PC-3 (cell line): ENCODE results near the gene SERPINB6. TPM values are rescaled to one million over a fixed set of nuclear protein-coding genes. Genes with fewer than 3 reads are reported as not detected.

Experiments used
- ATAC-seq: fragments of 200-7000 bp; cut with Tn5 transposase; 2 replicates; pipeline ENCODE4 v1.9.1; 2020; ENCODE audit warnings: mild to moderate bottlenecking, moderate library complexity
- BruUV-seq: library from RNA; stranded (reverse); fragments of 400-500 nt; replicated peaks from 2 replicates; lab custom pipeline; 2021; lab: Mats Ljungman, UMichigan
- CTCF ChIA-PET: fragments of 300-600 bp; sonication (Branson Sonifier 250); formaldehyde crosslinking; loops from one replicate; lab custom pipeline; 2022; ENCODE audit warnings: antibody characterized with exemption; lab: Charles Lee
- POLR2A ChIA-PET: fragments of 300-600 bp; sonication (Branson Sonifier 250); formaldehyde crosslinking; loops from one replicate; lab custom pipeline; 2022; ENCODE audit warnings: antibody characterized with exemption; ENCODE audit not compliant: unreplicated experiment; lab: Charles Lee
- DNase-seq: peaks from one replicate; pipeline ENCODE4 v3.0.0-alpha.2; 2015
- H2AFZ ChIP-seq: fragments of 300-600 bp; sonication (generic); 2 replicates; pipeline ENCODE4 v1.6.0; 2016; ENCODE audit warnings: antibody characterized with exemption, low read length
- H3F3A ChIP-seq: fragments of 300-600 bp; sonication (generic); one replicate; pipeline ENCODE4 v1.6.0; 2017; ENCODE audit warnings: antibody characterized with exemption, low read length, control low read depth, mild to moderate bottlenecking; ENCODE audit not compliant: unreplicated experiment
- H3K27ac ChIP-seq: fragments of 300-600 bp; sonication (generic); 2 replicates; pipeline ENCODE4 v1.5.1; 2016; ENCODE audit warnings: mild to moderate bottlenecking, low read length
- H3K27me3 ChIP-seq: fragments of 300-600 bp; sonication (generic); 2 replicates; pipeline ENCODE4 v1.6.1; 2016; ENCODE audit warnings: low read length, mixed read lengths
- H3K36me3 ChIP-seq: fragments of 300-600 bp; sonication (generic); 2 replicates; pipeline ENCODE4 v1.6.1; 2016; ENCODE audit warnings: low read depth, mixed run types, low read length, mixed read lengths
- H3K4me1 ChIP-seq: fragments of 300-600 bp; sonication (generic); 2 replicates; pipeline ENCODE4 v1.5.1; 2016; ENCODE audit warnings: low read length; ENCODE audit not compliant: insufficient read depth
- H3K4me2 ChIP-seq: fragments of 300-600 bp; sonication (generic); 2 replicates; pipeline ENCODE4 v1.6.0; 2016; ENCODE audit warnings: low read length
- H3K4me3 ChIP-seq: fragments of 300-600 bp; sonication (generic); 2 replicates; pipeline ENCODE4 v1.5.1; 2016; ENCODE audit warnings: mild to moderate bottlenecking, low read length, mixed read lengths
- H3K79me2 ChIP-seq: fragments of 300-600 bp; sonication (generic); 2 replicates; pipeline ENCODE4 v1.6.1; 2017; ENCODE audit warnings: low read length, mixed read lengths
- H3K9ac ChIP-seq: fragments of 300-600 bp; sonication (generic); 2 replicates; pipeline ENCODE4 v1.6.0; 2016; ENCODE audit warnings: mild to moderate bottlenecking, low read length
- H3K9me2 ChIP-seq: fragments of 300-600 bp; sonication (generic); replicated peaks from 2 replicates; pipeline ENCODE4 v1.6.1; 2016; ENCODE audit warnings: mixed run types, low read length, mixed read lengths
- H3K9me3 ChIP-seq: fragments of 300-600 bp; sonication (generic); 2 replicates; pipeline ENCODE4 v1.6.1; 2016; ENCODE audit warnings: low read length, mixed read lengths
- H4K20me1 ChIP-seq: fragments of 300-600 bp; sonication (generic); 2 replicates; pipeline ENCODE4 v1.6.1; 2016; ENCODE audit warnings: low read length, mixed read lengths
- EZH2 ChIP-seq: fragments of 300-600 bp; sonication (generic); IDR thresholded peaks from one replicate; pipeline ENCODE4 v1.6.1; 2017; ENCODE audit warnings: antibody characterized with exemption, mild to moderate bottlenecking, low read length; ENCODE audit not compliant: unreplicated experiment
- EZH2phosphoT487 ChIP-seq: fragments of 300-600 bp; sonication (generic); IDR thresholded peaks from 2 replicates; pipeline ENCODE4 v1.6.1; 2018; ENCODE audit warnings: mild to moderate bottlenecking, antibody characterized with exemption, low read length, borderline replicate concordance
- intact Hi-C: fragments of 100-400 bp; cut with micrococcal nuclease; formaldehyde crosslinking; loops from 2 replicates; pipeline ENCODE4 v1.9.0; 2023
- total RNA-seq: library from RNA; depleted of rRNA; stranded (reverse); fragments of >200 nt; gene quantifications from 2 replicates; pipeline ENCODE4 v1.2.3, GENCODE V29; 2014
- TF ChIP-seq, protein P1 (sequence below): fragments of 300-600 bp; sonication (generic); conservative IDR thresholded peaks from 2 replicates; pipeline ENCODE4 v1.5.1; 2017; ENCODE audit warnings: antibody characterized with exemption, low read depth, mild to moderate bottlenecking, low read length

Gene SERPINB6
- total RNA-seq, 1 experiment from 2014 or later = 119 TPM

DNA sequence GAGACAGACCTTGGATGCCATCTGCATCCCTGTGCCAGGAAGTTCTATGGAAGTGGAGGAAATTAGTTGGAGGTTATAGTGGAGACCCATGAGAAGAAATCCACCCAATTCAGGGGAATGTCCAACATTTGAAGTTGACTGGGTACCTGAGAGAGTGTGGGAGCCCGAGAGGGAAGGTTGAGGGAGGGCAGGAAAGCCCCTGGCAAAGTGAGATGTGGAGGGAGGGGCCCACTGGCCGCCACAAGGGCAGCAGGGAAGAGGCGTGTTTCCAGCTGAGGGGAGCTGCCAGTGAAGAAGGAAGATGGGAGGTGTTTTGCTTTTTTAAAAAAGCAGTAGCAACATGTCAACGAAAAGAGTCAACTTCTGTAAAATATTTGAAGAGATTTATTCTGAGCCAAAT is 52.0 kb downstream of the SERPINB6 start:
- H3K9me3 ChIP-seq = no peaks in the 10 kb centered on the region
- intact Hi-C loops = no loop called here
- H3K4me2 ChIP-seq = no peak overlapping the region
- TF ChIP-seq EZH2 (no peak), EZH2phosphoT487 (no peak)
- TF ChIP-seq, protein P1, sequence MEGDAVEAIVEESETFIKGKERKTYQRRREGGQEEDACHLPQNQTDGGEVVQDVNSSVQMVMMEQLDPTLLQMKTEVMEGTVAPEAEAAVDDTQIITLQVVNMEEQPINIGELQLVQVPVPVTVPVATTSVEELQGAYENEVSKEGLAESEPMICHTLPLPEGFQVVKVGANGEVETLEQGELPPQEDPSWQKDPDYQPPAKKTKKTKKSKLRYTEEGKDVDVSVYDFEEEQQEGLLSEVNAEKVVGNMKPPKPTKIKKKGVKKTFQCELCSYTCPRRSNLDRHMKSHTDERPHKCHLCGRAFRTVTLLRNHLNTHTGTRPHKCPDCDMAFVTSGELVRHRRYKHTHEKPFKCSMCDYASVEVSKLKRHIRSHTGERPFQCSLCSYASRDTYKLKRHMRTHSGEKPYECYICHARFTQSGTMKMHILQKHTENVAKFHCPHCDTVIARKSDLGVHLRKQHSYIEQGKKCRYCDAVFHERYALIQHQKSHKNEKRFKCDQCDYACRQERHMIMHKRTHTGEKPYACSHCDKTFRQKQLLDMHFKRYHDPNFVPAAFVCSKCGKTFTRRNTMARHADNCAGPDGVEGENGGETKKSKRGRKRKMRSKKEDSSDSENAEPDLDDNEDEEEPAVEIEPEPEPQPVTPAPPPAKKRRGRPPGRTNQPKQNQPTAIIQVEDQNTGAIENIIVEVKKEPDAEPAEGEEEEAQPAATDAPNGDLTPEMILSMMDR = no peak
- no peaks in the 10 kb centered on the region for H3K27me3 ChIP-seq
- ATAC-seq = no peak
- H3K4me3 ChIP-seq = no peak overlapping the region
- no TSS peak for BruUV-seq
- H3K9me2 ChIP-seq = no peaks in the 10 kb centered on the region
- H3K36me3 ChIP-seq = no peaks in the 10 kb centered on the region
- H2AFZ ChIP-seq = no peak overlapping the region
- no peaks in the 10 kb centered on the region for H3F3A ChIP-seq
- no peaks in the 10 kb centered on the region for H4K20me1 ChIP-seq
- POLR2A ChIA-PET = no interaction called here
- no peaks in the 10 kb centered on the region for H3K79me2 ChIP-seq
- H3K27ac ChIP-seq = no peak overlapping the region
- no peak for DNase-seq
- CTCF ChIA-PET = interaction anchor here (0.6 kb wide), 1 partner anchor 78 kb away, joined by 3 read pairs; the partner anchor contains the start of gene SERPINB1
- no peak overlapping the region for H3K9ac ChIP-seq
- H3K4me1 ChIP-seq = no peaks in the 10 kb centered on the region

DNA sequence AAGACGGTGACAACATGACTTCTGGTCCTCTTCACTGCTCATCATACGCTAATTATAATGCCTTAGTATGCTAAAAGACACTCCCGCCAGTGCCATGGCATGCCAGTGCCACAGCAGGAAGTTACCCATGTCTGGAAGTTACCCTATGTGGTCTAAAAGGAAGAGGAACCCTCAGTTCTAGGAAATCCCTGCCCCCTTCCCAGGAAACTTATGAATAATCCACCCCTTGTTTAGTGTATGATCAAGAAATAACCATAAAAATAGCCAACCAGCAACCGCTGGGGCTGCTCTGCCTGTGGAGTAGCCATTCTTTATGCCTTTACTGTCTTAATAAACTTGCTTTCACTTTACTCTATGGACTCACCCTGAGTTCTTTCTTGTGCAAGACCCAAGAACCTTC is 52.4 kb downstream of the SERPINB6 start:
- no peak for ATAC-seq
- TF ChIP-seq EZH2 (no peak), EZH2phosphoT487 (no peak)
- TF ChIP-seq, protein P1 = no peak
- POLR2A ChIA-PET = no interaction called here

DNA sequence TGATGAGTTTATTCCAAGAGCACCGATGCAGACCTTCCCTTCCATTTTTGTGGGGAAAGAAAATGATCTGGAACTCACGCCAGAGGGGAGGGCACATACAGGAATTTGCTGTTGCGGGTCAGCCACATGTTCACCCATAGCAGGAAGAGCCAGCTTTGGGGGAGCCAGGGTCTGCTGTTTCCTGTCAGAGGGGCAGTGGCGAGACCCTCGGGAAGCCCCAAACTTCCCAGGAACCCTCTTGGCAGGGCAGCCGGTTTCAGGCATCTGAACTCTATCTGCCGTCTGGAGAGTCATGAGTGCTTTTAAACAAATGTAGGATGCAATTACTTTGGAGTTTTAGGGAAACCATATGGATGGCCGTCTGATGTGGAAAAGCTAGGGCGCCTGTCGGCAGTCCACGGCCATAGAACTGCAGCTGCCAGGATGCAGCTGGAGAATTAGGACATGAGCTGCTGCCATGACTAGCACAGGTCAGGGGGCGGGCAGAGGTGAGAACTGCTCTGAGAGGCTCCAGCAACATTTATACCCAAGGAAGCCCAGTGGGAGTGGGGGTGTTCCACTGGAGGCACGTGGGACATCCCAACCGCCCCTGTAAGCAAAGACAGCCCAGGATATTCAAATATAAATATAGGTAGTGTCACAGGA is 53.4 kb downstream of the SERPINB6 start:
- Histone ChIP-seq H3K4me2 (no peak overlapping the region), H4K20me1 (no peaks in the 10 kb centered on the region), H3K9ac (no peak overlapping the region), H2AFZ (no peak overlapping the region), H3K79me2 (no peaks in the 10 kb centered on the region), H3K4me1 (no peaks in the 10 kb centered on the region), H3K9me3 (no peaks in the 10 kb centered on the region), H3K4me3 (no peak overlapping the region), H3K27me3 (no peaks in the 10 kb centered on the region), H3F3A (no peaks in the 10 kb centered on the region), H3K27ac (no peak overlapping the region), H3K9me2 (no peaks in the 10 kb centered on the region), H3K36me3 (no peaks in the 10 kb centered on the region)
- CTCF ChIA-PET = no interaction called here
- POLR2A ChIA-PET = no interaction called here
- no TSS peak for BruUV-seq
- intact Hi-C loops = no loop called here
- TF ChIP-seq EZH2 (no peak), EZH2phosphoT487 (no peak)
- TF ChIP-seq, protein P1 = no peak
- DNase-seq (no peak), ATAC-seq (no peak)

More for the DNA sequence above, 52.4 kb downstream of the SERPINB6 start:
- intact Hi-C loops = no loop called here
- no peaks in the 10 kb centered on the region for H4K20me1 ChIP-seq
- H3K27ac ChIP-seq = no peak overlapping the region
- H3K36me3 ChIP-seq = no peaks in the 10 kb centered on the region
- no peak for DNase-seq
- H3K9ac ChIP-seq = no peak overlapping the region
- H3K9me2 ChIP-seq = no peaks in the 10 kb centered on the region
- BruUV-seq = no TSS peak
- H3F3A ChIP-seq = no peaks in the 10 kb centered on the region
- H2AFZ ChIP-seq = no peak overlapping the region
- H3K9me3 ChIP-seq = no peaks in the 10 kb centered on the region
- H3K4me3 ChIP-seq = no peak overlapping the region
- CTCF ChIA-PET = no interaction called here
- no peak overlapping the region for H3K4me2 ChIP-seq
- H3K27me3 ChIP-seq = no peaks in the 10 kb centered on the region
- H3K4me1 ChIP-seq = no peaks in the 10 kb centered on the region
- H3K79me2 ChIP-seq = no peaks in the 10 kb centered on the region
